GM19240 (cell line): ENCODE measurements around the gene P2RX1.

Source experiments
- DNase-seq: peaks from one replicate; pipeline ENCODE4 v3.0.0; 2011; ENCODE audit warnings: low spot score; ENCODE audit not compliant: insufficient read length

P2RX1 gene

DNA sequence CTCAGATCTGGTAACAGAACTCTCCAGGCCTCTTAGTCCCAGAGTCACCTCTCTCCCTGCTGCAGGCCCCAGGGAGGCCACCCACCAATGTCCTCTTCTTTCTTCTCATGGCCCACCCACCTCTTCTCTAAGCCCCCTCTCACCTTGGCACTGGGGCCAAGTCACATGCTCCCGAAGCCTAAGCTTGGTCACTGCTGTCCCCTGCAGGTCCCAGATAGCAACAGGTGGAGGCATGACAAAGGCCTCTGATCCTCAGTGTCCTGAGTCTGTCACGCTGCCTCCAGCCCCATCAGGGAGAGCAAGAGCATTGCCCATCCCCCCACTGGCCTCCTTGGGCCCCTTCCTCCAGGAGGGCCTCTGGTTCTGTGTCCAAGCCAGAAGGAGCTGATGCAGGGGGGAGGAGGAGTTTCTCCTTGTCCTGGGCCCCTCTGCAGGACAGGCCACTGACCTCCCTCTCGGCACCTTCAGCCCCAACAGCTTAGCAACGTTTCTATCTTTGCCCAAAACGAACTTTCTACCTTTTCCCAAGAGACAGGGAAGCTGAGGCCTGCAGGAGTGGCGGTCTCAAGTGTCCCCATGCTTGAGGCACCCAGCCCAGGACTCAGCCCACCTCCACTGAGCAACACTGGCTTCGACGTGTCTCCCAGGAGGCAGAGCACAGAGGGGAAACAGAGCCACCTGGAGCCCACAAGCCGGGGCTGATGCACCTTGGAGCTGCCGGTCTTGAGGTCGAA is 8.6 kb downstream of the P2RX1 start:
- no peak for DNase-seq

GRCh38 chr17:3906881-3907280 is 9.4 kb downstream of the P2RX1 start:
- DNase-seq = no peak

DNA sequence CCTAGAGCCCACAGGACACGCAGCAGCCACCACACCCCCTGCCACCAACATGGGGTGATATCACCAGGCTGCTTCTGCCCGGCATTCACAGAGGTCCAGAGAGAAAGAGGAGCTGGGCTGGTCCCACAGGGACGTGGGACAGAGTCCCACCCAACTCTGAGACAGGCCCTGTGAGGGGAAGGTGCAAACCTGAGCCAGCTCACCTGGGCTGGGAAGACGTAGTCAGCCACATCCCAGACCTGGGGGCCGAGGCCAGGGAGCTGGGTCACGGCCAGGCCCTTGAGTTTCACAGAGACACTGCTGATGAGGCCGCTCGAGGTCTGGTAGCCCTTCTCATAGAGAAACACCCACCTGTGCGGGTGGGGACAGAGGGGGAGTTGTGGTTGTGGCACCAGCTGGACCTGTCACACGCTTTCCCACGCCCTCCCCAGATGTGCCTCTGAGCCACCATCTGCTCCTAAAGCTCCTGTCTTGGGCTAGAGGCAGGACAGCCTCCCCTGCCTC is 11.2 kb downstream of the P2RX1 start:
- DNase-seq = no peak

GRCh38 chr17:3904501-3904900 is 11.8 kb downstream of the P2RX1 start:
- no peak for DNase-seq

- DNase-seq = no peak
Observed at GRCh38 chr17:3903881-3904290, 12.4 kb downstream of the P2RX1 start.

DNA sequence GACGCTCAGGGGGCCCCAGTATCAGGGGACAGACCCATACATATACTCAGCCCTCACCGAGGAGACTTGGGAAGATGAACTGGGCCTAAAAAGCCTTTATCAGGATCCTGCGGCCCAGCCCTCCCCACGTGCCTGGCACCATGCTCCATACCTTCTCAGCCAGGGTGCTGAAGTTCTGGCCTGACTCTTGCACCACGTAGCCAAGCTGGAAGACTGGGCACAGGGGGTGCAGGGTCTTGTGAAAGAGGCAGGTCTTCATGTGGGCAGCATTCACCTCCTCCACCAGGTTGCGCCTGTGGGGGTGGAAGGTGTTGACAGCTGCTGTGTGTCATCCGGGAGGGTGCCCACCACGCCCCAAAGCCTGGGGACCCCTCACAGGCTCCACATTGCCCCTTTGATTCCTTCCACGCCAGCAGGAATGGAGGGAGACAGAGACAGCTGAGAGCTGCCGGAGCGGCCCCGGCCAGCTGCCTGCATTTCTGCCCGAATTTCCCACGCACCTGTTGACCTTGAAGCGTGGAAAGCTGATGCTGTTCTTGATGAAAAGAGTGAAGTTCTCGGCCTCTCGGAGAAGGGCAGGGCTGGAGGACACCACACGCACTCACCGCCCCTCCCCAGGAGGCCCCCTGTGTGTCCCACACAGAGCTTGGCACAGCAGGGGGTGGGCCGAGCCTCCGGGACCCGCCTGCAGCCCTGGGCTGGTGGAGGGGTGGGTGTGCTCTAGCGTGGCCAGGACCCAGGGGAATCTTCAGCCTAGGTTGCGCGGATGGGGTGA is 13.0 kb downstream of the P2RX1 start:
- no peak for DNase-seq

DNA sequence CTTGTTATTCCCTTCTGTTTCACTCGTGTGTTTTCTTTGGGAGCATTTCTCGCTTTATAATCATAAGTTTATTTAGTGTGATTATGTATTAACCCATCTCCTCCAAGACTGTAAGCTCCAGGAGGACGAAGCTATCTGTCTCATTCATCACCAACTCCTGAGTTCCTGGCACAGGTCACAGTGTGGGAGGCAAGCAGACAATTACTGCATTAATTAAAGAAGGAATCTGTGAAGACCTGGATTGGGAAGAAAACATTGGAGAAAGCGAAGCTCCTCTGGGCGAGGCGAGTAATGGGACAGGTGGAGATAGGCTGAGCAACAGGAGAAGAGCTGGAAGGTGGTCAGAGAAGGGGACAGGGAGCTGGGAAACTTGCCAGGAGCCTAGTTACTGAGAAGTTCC is 15.6 kb downstream of the P2RX1 start:
- no peak for DNase-seq

DNA sequence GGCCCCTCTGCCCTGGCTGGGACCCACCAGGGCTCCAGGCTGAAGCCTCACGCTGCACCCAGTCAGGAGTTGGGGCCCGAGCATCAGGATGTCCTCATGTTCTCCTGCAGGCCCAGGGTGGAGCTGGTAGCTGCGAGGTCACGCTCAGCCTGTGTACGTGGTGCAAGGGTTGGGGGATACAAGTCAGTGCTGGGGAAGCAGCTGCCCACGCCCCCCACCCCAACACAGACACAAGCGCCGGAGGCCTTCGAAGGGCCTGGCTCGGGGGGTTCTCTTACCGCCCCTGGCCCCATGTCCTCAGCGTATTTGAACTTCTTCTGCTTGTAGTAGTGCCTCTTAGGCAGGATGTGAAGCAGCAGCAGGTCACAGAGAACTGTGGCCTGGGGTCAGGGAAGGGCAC is 18.5 kb downstream of the P2RX1 start:
- no peak for DNase-seq

DNA sequence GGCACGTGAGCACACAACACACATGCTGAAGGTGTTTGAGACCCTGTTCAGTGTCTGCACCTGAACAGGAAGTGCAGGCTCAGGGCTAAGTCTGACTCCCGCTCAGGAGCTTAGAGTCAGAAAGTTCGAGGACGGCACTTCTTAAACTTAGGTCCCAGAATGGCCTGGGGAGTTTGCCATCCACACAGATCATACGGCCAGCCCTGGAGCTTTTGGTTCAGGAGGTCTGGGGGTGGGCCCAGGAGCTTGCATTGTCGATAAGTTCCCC is 19.4 kb downstream of the P2RX1 start:
- DNase-seq = no peak

GRCh38 chr17:3896108-3896967 is 19.9 kb downstream of the P2RX1 start:
- no peak for DNase-seq

GRCh38 chr17:3895354-3895753 is 20.9 kb downstream of the P2RX1 start:
- no peak for DNase-seq

GRCh38 chr17:3894911-3895343 is 21.3 kb downstream of the P2RX1 start:
- no peak for DNase-seq

DNA sequence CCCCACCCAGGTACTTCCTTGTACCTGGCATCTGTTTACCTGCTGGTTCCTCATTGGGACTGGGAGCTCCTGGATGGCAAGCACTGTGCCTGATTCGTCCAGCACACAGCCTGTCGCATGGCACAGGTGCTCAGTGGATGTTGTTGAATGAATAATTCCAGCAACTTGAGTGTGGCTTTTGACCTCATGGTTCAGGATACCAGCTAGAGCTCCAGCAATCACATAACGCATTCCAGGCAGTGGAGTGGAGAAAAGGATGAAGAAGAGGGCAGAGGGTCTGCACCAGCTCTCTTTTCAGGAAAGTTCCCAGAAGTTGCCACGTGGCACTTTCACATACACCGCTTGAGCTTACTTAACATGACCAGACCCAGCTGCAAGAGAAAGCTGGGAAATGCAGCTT is 22.1 kb downstream of the P2RX1 start:
- no peak for DNase-seq

GRCh38 chr17:3893720-3894116 is 22.5 kb downstream of the P2RX1 start:
- no peak for DNase-seq

GRCh38 chr17:3893003-3893719 is 23.1 kb downstream of the P2RX1 start, which contains the start of gene CAMKK1:
TSS of gene CAMKK1 (minus strand) at chr17:3893053. CDS start at chr17:3885687, 7,366 bp downstream.
- DNase-seq = peak; percentile 99

- no peak for DNase-seq
Observed at GRCh38 chr17:3892095-3892998, 23.9 kb downstream of the P2RX1 start.

DNA sequence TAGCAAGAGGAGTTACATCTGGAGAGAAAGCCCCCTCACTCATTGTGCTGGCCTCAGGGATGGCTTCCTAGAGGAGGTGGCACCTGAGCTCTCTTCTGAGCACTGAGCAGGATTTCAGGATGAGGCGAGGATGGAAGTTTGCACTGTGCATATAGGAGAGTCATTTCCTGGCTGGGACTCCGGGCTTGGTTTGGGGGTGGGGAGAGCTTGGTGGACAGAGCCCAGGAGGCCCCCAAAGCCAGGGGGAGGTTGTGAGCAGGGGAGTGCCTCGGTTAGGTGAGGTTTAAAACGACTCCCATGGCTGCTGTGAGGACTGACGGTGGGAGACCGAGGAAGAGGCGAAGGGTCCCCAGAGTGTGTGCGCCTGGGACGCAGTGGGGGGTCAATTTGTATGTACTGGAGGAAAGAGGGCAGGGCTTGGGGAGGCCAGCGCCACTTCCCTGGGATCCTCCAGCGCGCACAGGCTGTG is 24.6 kb downstream of the P2RX1 start:
- DNase-seq = no peak

DNA sequence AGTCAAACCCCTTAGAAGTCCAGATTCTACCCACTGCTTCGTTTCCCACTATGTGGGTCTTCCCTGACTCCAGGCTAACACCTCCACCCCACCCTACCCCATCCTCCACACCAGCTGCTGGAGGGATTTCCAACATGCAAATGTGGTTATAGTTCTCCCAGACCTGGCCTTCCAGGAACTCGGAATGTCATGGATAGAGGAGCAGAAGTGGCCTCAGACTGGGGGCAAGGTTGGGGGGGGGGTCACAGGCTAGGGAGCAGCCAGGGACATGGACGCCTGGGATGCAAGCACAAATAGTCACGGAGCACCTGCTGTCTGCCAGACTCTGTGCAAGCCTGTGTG is 25.4 kb downstream of the P2RX1 start:
- no peak for DNase-seq

- no peak for DNase-seq
Observed at GRCh38 chr17:3890082-3890877, 26.0 kb downstream of the P2RX1 start.
